Measurements from ENCODE around the gene GBX1.

Gene GBX1

DNA sequence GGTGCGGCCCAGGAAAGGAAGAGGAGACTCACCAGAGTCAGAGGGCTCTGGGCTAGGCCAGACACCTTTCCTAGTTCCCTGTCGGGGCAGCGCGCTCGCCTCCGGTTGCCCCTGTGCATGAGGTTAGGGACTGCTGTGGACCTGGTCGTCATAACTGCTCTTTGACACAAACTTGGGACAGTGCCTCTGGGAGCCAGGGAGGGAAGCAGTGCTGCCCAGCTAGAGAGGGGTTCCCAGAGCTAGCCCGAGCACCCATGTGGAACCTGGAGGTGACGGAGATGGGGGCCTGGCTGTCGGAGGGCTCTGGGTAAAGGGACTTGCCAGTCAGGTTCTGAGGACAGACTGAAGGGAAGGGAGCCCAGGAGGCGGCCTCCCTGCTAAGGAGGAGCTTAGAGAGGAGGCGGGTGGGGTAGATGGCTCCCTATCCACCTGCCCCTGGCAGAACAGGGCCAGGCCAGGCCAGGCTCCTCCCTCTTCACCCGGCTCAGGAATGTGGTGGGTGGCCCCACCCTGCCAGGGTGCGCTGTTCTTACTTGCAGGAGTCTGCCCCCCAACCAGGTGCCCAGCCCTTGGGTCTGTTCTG lies 51.6 kb downstream of the GBX1 start:
- Histone ChIP-seq H3K9ac (no peak overlapping the region), H2AFZ (no peak overlapping the region), H3K4me1 (peaks cover 11% of the 10 kb centered on the region), H3K27ac (no peak overlapping the region), H3K27me3 (ENCODE audit: control insufficient read depth, insufficient read depth, low read length) (no peaks in the 10 kb centered on the region), H3K36me3 (ENCODE audit: control insufficient read depth, insufficient read depth, low read length) (no peaks in the 10 kb centered on the region), H3K4me2 (ENCODE audit: low read length) (no peak overlapping the region), H3K9me3 (ENCODE audit: control insufficient read depth, low read length) (no peaks in the 10 kb centered on the region), H3K4me3 (ENCODE audit: low read depth, low read length) (no peak overlapping the region), H3K79me2 (peaks cover 44% of the 10 kb centered on the region)
- TF ChIP-seq, protein P1, sequence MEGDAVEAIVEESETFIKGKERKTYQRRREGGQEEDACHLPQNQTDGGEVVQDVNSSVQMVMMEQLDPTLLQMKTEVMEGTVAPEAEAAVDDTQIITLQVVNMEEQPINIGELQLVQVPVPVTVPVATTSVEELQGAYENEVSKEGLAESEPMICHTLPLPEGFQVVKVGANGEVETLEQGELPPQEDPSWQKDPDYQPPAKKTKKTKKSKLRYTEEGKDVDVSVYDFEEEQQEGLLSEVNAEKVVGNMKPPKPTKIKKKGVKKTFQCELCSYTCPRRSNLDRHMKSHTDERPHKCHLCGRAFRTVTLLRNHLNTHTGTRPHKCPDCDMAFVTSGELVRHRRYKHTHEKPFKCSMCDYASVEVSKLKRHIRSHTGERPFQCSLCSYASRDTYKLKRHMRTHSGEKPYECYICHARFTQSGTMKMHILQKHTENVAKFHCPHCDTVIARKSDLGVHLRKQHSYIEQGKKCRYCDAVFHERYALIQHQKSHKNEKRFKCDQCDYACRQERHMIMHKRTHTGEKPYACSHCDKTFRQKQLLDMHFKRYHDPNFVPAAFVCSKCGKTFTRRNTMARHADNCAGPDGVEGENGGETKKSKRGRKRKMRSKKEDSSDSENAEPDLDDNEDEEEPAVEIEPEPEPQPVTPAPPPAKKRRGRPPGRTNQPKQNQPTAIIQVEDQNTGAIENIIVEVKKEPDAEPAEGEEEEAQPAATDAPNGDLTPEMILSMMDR (IDR thresholded peaks at IDR 0.05), result no peak

DNA sequence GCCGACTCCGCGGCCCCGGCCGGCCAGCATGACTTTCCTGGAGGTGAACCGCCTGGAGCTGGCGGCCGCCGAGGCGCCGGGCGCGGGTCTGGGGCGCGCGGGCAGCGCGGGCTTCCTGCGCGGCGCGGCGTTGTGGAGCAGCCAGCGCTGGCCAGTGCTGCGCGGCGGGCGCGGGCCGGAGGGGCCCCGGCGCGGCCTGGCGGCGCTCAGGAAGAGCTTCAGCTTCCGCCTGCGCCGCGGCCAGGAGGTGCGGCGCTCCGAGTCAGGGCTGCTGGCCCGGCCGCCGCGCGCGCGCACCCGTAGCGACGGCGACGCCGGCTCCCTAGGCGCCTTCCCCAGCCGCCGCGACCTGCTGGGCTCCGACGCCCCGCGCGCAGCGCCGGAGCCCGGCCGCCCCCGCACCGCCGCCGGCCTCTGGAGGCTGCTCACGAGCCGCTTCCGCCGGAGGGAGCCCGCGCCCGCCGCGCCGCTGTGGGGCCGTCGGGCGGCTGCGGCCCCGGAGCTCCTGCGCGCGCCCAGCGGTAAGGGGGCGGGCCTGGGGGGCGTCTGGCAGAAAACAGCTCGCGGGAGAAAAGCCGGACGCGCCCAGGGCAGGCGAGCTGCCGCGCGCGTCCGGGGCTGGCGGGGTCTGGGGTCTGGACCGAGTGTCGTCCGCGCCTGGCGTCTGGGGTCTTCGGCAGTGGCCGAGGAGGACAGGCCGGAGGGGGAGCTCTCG lies 52.2 kb downstream of the GBX1 start:
- no peak overlapping the region for H3K9ac ChIP-seq
- H3K4me2 ChIP-seq (ENCODE audit: low read length), result no peak overlapping the region
- H3K4me1 ChIP-seq, result peaks cover 11% of the 10 kb centered on the region
- peaks cover 51% of the 10 kb centered on the region for H3K79me2 ChIP-seq
- H3K4me3 ChIP-seq (ENCODE audit: low read depth, low read length), result no peak overlapping the region
- H3K36me3 ChIP-seq (ENCODE audit: control insufficient read depth, insufficient read depth, low read length), result no peaks in the 10 kb centered on the region
- no peak overlapping the region for H2AFZ ChIP-seq
- H3K27me3 ChIP-seq (ENCODE audit: control insufficient read depth, insufficient read depth, low read length), result no peaks in the 10 kb centered on the region
- no peak overlapping the region for H3K27ac ChIP-seq
- H3K9me3 ChIP-seq (ENCODE audit: control insufficient read depth, low read length), result no peaks in the 10 kb centered on the region
- TF ChIP-seq, protein P1 (IDR thresholded peaks at IDR 0.05), result no peak

DNA sequence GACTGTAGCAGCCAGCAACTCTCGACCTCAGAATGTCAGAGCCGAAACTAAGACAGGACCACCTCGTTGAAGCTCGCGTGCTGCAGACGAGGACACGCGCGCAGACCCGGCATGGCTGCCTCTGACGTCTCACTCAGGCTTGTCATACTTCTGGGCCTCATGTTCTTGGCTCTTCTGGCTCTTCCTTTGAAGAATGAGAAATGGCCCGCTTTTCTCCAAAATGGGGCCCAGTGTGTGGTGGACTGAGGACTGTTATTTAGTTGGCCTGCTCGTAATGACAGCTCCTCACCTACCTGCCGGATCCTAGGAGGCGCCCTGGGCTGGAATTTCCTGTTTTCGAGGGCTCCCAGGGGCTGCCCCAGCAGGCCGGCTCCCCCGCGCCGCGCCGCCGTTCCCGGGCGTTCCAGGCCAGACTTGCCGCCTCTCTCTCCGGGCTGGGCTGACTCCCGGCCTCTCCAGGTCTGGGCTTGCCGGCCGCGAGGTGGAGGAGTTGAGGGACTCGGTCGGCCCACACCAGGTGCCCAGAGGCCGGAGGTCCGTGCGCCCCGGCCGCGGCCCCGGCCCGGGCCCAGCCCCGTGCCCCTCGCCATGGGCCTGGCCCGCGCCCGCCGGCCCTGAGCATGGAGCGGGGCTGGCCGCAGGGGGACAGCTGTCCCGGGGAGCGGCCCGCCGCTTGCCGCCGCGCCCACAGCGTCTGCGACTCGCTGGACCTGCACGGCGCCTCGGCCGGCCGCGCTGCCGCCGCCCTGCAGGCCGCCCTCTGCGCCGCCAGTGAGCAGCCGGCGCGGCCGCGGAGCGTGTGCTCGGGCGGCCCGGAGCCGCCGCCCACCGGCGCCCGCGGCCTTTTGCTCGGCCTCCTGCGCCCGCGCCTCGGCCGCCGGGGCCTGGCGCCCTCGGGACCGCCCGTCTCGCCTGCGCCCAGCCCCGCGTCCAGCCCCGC lies 53.1 kb downstream of the GBX1 start:
- Histone ChIP-seq H3K9ac (no peak overlapping the region), H2AFZ (no peak overlapping the region), H3K27me3 (ENCODE audit: control insufficient read depth, insufficient read depth, low read length) (no peaks in the 10 kb centered on the region), H3K4me2 (ENCODE audit: low read length) (no peak overlapping the region), H3K27ac (no peak overlapping the region), H3K36me3 (ENCODE audit: control insufficient read depth, insufficient read depth, low read length) (no peaks in the 10 kb centered on the region), H3K79me2 (peaks cover 53% of the 10 kb centered on the region), H3K9me3 (ENCODE audit: control insufficient read depth, low read length) (no peaks in the 10 kb centered on the region), H3K4me3 (ENCODE audit: low read depth, low read length) (no peak overlapping the region), H3K4me1 (peaks cover 11% of the 10 kb centered on the region)
- TF ChIP-seq, protein P1 (IDR thresholded peaks at IDR 0.05), result no peak

DNA sequence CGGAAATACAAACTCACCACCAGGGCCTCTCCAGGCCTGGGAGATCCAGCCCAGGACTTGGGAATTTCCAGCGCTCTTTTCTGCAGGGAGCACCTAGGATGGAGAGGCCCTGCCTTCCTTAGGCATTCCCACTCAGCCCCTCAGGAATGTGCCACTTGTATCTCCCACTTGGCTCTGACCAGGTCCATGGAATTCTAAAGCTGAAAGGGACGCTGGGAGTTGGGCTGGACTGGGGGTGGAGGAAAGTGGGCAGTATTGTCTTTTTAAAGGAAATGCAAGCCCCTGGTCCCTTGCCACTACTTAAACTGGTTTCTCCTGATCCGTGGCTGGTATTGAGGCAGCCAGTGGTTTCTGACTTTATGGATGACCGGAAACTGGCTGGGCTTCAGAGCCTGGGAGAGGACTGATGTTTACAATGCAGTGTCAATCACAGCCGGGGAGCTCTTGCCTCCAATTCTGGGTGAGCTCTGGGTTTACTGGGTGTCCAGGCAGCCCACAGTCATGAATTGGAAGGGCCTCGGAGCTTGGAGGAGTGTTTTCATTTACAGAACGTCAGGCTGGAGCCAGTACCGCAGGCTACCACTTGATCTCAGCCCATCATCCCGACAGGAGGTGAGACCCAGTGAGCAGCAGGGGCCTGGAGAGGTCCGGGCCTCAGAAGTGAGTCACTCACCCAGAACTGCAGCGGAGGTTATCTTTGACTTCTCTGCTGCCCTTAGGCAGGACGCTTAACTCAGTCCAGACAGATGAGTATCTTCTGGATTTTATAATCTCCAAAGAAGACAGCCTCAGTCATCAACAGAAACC lies 53.9 kb downstream of the GBX1 start:
- Histone ChIP-seq H3K4me3 (ENCODE audit: low read depth, low read length) (no peak overlapping the region), H3K36me3 (ENCODE audit: control insufficient read depth, insufficient read depth, low read length) (no peaks in the 10 kb centered on the region), H3K4me2 (ENCODE audit: low read length) (no peak overlapping the region), H3K9ac (no peak overlapping the region), H3K27ac (no peak overlapping the region), H3K9me3 (ENCODE audit: control insufficient read depth, low read length) (no peaks in the 10 kb centered on the region), H2AFZ (no peak overlapping the region), H3K79me2 (peaks cover 53% of the 10 kb centered on the region), H3K4me1 (peaks cover 11% of the 10 kb centered on the region), H3K27me3 (ENCODE audit: control insufficient read depth, insufficient read depth, low read length) (no peaks in the 10 kb centered on the region)
- TF ChIP-seq, protein P1 (IDR thresholded peaks at IDR 0.05), result no peak

Measured in parathyroid adenoma (tissue), 2 donors.